ENCODE results near the gene MAP2K5.
A peak's percentile ranks its signal among the peaks of the same experiment; 100 is the strongest.

Gene MAP2K5

DNA sequence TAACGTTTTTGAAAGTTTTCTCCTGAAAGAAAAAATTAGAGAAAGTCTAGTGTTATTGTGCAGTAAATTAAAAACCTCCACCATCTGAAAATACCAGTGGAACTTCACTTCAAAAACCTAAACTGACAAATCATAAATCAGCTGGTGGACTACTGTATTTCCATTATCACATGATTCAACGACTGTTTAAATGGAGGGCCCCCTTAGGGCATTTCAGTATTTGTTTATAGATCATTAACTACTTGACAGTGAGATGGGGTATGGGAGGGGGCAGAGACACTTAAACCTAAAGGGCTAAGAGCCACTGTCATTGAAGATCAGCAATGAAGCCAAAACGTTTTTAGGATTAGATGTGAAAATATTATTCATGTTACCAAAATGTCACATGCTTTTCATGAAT lies 30.4 kb upstream of the MAP2K5 start (continued):
- TF ChIP-seq, protein P1, sequence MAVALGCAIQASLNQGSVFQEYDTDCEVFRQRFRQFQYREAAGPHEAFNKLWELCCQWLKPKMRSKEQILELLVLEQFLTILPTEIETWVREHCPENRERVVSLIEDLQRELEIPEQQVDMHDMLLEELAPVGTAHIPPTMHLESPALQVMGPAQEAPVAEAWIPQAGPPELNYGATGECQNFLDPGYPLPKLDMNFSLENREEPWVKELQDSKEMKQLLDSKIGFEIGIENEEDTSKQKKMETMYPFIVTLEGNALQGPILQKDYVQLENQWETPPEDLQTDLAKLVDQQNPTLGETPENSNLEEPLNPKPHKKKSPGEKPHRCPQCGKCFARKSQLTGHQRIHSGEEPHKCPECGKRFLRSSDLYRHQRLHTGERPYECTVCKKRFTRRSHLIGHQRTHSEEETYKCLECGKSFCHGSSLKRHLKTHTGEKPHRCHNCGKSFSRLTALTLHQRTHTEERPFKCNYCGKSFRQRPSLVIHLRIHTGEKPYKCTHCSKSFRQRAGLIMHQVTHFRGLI (tag by site-specific recombination; IDR thresholded peaks at IDR 0.05) = no peak
- TF ChIP-seq, protein P2, sequence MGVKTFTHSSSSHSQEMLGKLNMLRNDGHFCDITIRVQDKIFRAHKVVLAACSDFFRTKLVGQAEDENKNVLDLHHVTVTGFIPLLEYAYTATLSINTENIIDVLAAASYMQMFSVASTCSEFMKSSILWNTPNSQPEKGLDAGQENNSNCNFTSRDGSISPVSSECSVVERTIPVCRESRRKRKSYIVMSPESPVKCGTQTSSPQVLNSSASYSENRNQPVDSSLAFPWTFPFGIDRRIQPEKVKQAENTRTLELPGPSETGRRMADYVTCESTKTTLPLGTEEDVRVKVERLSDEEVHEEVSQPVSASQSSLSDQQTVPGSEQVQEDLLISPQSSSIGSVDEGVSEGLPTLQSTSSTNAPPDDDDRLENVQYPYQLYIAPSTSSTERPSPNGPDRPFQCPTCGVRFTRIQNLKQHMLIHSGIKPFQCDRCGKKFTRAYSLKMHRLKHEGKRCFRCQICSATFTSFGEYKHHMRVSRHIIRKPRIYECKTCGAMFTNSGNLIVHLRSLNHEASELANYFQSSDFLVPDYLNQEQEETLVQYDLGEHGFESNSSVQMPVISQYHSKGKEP (tag by site-specific recombination; IDR thresholded peaks at IDR 0.05) = no peak
- TF ChIP-seq, protein P3, sequence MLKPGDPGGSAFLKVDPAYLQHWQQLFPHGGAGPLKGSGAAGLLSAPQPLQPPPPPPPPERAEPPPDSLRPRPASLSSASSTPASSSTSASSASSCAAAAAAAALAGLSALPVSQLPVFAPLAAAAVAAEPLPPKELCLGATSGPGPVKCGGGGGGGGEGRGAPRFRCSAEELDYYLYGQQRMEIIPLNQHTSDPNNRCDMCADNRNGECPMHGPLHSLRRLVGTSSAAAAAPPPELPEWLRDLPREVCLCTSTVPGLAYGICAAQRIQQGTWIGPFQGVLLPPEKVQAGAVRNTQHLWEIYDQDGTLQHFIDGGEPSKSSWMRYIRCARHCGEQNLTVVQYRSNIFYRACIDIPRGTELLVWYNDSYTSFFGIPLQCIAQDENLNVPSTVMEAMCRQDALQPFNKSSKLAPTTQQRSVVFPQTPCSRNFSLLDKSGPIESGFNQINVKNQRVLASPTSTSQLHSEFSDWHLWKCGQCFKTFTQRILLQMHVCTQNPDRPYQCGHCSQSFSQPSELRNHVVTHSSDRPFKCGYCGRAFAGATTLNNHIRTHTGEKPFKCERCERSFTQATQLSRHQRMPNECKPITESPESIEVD (tag by site-specific recombination; IDR thresholded peaks at IDR 0.05) = peak; percentile 92
- TF ChIP-seq ZSCAN16 (tag by site-specific recombination; IDR thresholded peaks at IDR 0.05) (no peak), FEZF1 (tag by site-specific recombination; IDR thresholded peaks at IDR 0.05) (peak; percentile 65), KLF10 (tag by site-specific recombination; IDR thresholded peaks at IDR 0.05) (peak; percentile 58; the same call in 1 of the 2 replicates), ZNF514 (tag by site-specific recombination; IDR thresholded peaks at IDR 0.05) (no peak), BCL11B (tag by site-specific recombination; IDR thresholded peaks at IDR 0.05; ENCODE audit: low read depth) (no peak), ZNF140 (tag by site-specific recombination; IDR thresholded peaks at IDR 0.05) (no peak), HOXC10 (CRISPR knock-in tag; IDR thresholded peaks at IDR 0.05) (no peak), ZNF596 (tag by site-specific recombination; IDR thresholded peaks at IDR 0.05) (no peak), ZNF169 (tag by site-specific recombination; IDR thresholded peaks at IDR 0.05) (no peak), GLIS1 (tag by site-specific recombination; IDR thresholded peaks at IDR 0.05) (no peak), ZNF544 (tag by site-specific recombination; IDR thresholded peaks at IDR 0.05) (no peak), SCRT2 (tag by site-specific recombination; IDR thresholded peaks at IDR 0.05) (no peak), ZNF391 (tag by site-specific recombination; IDR thresholded peaks at IDR 0.05; ENCODE audit: borderline replicate concordance, low read depth) (no peak), KLF1 (tag by site-specific recombination; IDR thresholded peaks at IDR 0.05) (no peak), ZNF202 (tag by site-specific recombination; IDR thresholded peaks at IDR 0.05; ENCODE audit: borderline replicate concordance) (no peak), KLF7 (tag by site-specific recombination; IDR thresholded peaks at IDR 0.05; ENCODE audit: borderline replicate concordance) (no peak), ZNF530 (tag by site-specific recombination; IDR thresholded peaks at IDR 0.05; ENCODE audit: low read depth) (no peak), MEIS1 (CRISPR knock-in tag; IDR thresholded peaks at IDR 0.05; ENCODE audit: borderline replicate concordance) (0 out of 2 replicates have a peak, but pooled peaks have one; percentile 46), TRIM28 (IDR thresholded peaks at IDR 0.05; ENCODE audit: borderline replicate concordance, low read length) (no peak; the same call in 1 of the 2 replicates), ZNF292 (tag by site-specific recombination; IDR thresholded peaks at IDR 0.05; ENCODE audit: borderline replicate concordance, low read depth) (no peak), ZNF707 (tag by site-specific recombination; IDR thresholded peaks at IDR 0.05) (no peak), ZNF24 (tag by site-specific recombination; IDR thresholded peaks at IDR 0.05) (no peak), ZFP3 (tag by site-specific recombination; IDR thresholded peaks at IDR 0.05; ENCODE audit: low read depth) (no peak), ZNF274 (IDR thresholded peaks at IDR 0.05; ENCODE audit: low read length) (no peak), ZNF274 (tag by site-specific recombination; IDR thresholded peaks at IDR 0.05; ENCODE audit: borderline replicate concordance) (no peak), ZFP41 (tag by site-specific recombination; IDR thresholded peaks at IDR 0.05; ENCODE audit: borderline replicate concordance) (no peak), SCRT1 (tag by site-specific recombination; IDR thresholded peaks at IDR 0.05; ENCODE audit: borderline replicate concordance) (no peak)
- TF ChIP-seq, protein P4, sequence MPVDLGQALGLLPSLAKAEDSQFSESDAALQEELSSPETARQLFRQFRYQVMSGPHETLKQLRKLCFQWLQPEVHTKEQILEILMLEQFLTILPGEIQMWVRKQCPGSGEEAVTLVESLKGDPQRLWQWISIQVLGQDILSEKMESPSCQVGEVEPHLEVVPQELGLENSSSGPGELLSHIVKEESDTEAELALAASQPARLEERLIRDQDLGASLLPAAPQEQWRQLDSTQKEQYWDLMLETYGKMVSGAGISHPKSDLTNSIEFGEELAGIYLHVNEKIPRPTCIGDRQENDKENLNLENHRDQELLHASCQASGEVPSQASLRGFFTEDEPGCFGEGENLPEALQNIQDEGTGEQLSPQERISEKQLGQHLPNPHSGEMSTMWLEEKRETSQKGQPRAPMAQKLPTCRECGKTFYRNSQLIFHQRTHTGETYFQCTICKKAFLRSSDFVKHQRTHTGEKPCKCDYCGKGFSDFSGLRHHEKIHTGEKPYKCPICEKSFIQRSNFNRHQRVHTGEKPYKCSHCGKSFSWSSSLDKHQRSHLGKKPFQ (tag by site-specific recombination; IDR thresholded peaks at IDR 0.05) = no peak
- TF ChIP-seq, protein P5, sequence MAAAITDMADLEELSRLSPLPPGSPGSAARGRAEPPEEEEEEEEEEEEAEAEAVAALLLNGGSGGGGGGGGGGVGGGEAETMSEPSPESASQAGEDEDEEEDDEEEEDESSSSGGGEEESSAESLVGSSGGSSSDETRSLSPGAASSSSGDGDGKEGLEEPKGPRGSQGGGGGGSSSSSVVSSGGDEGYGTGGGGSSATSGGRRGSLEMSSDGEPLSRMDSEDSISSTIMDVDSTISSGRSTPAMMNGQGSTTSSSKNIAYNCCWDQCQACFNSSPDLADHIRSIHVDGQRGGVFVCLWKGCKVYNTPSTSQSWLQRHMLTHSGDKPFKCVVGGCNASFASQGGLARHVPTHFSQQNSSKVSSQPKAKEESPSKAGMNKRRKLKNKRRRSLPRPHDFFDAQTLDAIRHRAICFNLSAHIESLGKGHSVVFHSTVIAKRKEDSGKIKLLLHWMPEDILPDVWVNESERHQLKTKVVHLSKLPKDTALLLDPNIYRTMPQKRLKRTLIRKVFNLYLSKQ (tag by site-specific recombination; IDR thresholded peaks at IDR 0.05; ENCODE audit: borderline replicate concordance) = no peak
- TF ChIP-seq, protein P6, sequence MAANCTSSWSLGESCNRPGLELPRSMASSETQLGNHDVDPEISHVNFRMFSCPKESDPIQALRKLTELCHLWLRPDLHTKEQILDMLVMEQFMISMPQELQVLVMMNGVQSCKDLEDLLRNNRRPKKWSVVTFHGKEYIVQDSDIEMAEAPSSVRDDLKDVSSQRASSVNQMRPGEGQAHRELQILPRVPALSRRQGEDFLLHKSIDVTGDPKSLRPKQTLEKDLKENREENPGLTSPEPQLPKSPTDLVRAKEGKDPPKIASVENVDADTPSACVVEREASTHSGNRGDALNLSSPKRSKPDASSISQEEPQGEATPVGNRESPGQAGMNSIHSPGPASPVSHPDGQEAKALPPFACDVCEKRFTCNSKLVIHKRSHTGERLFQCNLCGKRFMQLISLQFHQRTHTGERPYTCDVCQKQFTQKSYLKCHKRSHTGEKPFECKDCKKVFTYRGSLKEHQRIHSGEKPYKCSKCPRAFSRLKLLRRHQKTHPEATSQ (tag by site-specific recombination; IDR thresholded peaks at IDR 0.05) = no peak
